ENCODE data around the gene CCDC34.
"Not testable (repeated sequence)": the region's sequence is repeated elsewhere in the genome, so short reads cannot be mapped to it uniquely, and the experiment has no call there.

The CCDC34 gene

GRCh38 chr11:27361649-27362431, 1.2 kb downstream of the CCDC34 start:
- DNase-seq: no peak

DNA sequence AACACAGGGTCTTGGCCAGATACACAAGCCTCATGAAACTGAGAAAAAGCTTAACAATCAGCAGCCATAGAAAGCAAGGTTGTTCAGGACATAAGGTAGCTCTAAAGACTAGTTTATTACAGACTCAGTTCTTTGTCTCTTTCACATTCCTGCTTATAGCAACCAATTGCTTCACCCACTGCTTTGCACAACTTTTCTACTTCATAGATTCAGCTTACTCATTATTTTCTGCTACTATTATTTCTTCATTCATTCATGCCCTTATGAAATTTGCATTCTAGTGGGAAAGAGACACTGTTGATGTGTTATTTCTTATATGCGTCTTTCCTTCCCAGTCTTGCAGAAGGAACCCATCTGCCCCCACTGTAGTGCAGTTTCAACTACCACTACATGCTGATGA, 4.7 kb downstream of the CCDC34 start:
- no peak for DNase-seq

- no peak for DNase-seq
These were observed 5.8 kb downstream of the CCDC34 start for GRCh38 chr11:27357250-27357649.

GRCh38 chr11:27356624-27357222, 6.3 kb downstream of the CCDC34 start:
- DNase-seq: no peak

- no peak for DNase-seq
These were observed 7.4 kb downstream of the CCDC34 start for GRCh38 chr11:27355575-27356104.

GRCh38 chr11:27354359-27354965, 8.6 kb downstream of the CCDC34 start:
- DNase-seq: no peak

DNA sequence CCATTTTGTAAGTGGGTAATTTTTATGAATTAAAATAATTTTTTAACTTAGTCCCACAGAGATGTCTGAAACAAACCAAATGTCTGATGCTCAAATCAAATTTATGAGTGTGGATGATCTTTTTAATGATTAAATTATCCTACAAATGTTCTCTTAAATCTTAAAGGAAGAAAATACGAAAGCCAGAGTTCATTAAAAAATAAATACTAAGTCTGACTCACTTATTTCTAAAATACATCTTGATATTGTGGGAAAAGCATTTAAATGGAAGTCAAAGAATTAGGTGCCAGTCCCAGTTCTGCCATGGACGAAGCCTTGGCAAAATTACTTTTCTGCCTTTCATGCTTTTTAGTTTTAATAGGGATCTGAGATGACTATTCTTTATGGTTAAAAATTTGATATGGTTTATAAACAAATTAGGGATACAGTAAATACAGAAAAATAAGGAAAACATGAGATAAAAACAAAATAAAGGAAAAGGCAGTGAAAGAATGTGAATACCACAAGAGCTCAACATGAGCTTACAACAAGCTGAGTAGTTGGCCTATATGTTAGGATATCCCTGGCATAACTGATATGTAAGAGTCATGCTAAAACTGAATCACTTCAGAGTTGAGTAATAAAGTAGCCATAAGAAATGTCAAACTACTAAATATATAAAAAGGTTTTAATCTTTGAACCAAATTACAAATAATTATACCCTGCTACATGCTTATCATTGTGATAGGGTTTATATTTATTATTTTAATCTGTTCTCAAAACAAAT, 9.2 kb downstream of the CCDC34 start:
- no peak for DNase-seq

DNA sequence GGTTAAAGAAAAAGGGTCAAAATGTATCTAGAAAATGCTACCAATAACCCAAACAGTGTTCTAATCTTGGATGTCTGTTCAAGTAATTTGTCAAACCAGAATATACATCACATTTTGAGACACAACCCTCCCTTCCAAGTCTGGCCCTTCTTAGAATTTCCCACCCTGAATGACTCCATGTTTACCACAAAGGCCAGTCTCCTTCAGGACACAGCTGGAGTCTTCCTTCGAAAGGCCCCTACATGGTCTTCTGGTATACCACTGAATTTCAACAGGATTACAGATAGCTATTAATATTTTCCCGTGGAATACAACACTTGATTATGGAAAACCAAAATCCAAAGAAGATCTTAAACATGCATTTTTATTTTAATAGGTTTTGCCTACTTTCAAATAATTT, 10.2 kb downstream of the CCDC34 start:
- DNase-seq: no peak

GRCh38 chr11:27350511-27350910, 12.5 kb downstream of the CCDC34 start:
- DNase-seq: no peak

DNA sequence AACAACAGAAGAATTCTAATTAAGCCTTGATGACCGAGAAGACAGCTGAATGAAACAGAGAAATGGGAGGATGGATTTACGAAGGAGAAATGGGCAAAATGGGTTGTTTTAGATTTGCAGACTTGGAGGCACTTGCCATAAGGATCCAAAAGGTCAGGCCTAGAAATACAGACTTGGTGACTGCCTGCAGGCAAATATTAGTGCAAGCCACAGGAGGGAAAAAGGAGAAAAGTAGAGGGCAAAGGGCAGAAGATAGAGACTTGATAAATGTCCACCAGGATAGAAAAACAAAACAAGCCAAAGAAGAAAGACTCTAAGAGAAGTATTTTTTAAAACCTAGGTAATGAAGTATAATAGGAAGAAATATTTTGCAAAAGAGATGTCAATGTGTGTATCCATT, 13.1 kb downstream of the CCDC34 start:
- DNase-seq: no peak

DNA sequence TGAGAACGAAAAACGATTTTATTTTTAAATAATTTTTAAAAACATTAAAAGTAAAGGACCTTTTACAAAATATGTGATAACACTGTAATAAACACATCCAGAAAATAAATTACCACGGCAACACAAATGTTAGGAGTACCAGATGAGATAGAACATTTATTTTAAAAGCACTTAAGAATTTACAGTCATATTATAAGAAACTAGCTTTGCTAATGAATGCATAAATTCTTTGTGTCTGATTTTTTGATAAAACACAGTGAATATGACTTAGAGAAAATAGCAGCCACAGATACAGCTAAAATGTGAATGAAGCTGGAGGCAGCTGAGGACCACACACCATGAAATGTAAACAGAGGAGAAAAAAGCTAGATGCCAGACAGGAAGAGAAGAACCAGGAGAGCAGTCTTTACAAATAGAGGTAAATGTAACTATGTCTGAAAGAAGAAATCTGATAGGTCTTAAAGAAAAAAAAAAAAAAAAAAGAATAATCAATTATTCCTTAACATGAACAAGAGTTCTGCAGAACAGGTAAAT, 14.6 kb downstream of the CCDC34 start:
- DNase-seq: no peak

DNA sequence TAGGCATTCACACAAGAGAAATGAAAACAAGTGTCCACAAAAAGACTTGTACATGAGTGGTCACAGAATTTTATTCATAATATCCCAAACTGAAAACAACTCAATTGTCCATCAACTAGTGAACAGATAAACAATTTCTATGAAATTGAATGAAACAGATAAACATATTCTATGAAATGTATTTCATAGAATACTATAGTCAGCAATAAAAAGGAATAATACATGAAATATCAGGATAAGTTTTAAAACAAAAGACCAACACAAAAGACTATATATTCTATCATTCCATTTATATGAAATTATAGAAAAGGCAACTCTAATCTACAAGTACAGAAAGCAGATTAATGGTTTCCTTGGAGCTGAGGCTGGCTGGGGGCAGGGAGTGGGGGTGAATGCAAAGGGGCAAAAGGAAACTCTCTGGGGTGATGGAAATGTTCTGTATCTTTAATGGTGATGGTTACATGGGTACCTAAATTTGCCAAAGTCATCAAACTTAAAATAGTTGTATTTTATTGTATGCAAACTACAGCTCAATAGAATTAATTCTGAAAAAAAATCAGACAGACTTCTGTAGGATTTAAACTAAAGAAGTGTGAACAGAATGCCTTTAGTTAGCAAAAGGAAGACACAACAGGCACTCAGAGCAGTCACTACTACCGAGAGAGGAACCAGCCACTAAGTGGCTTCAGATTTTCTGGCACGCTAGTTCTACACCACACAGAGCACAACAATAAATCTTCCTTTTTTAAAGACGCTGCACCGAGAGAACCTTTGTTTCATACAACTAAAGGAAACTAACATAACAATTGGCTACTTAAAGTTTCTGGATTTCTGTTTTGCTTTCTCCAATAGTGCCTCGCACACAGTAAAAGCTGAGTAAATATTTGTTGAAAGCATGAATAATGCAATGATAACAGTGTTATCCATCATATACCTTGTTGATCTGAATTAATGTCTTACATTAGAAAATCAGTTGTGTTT, 15.4 kb downstream of the CCDC34 start:
- DNase-seq: no peak

DNA sequence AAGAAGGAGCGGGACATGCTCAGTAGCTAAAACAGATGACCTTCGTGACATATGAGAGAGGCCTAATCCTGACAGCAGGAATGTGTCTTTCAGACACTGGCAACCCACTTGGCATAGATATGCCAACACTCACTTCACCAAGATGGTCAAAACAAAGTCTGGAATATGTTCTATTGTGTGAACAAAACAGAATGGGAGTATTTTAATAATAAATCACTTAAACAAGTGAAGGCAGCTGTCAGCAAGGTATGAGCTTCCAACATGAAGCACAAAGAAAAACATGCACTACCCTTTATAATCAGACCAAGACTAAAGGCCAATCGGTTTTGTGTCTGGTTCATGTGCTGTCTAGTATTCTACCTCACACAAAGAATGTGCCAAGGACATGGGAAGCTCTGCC, 23.1 kb downstream of the CCDC34 start:
- DNase-seq: no peak

- not testable (repeated sequence) for DNase-seq
These were observed 28.3 kb downstream of the CCDC34 start for GRCh38 chr11:27334764-27335163.

GRCh38 chr11:27331981-27332380, 31.0 kb downstream of the CCDC34 start:
- no peak for DNase-seq

DNA sequence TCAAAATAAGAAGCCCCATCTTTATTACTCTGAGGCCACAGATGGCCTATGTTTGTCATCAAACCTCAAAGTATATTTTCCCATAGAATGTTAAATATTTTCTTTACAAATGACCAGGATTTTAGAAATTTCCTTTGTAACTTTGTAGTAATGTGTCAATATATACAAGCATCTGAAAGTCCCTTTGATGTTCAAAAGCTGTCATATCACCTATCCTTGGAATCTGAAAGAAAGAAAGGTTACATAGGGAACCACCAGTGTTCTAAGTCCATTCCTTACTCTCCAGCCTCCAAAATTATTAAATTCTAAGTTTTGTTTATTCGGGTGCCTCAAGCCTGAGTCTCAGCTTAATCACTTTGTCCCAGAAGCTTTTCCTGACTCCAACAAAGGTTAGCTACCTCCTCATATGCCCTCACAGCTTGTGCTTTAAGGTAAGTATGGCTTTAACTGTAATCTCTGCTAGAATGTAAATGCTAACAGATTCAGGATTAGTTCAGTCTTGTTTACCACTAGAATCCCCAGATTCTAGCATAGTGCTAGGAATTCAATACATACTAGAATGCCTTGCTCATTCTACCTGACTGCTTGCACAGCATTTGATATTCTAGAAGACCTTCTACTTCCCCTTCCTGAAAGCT, 32.3 kb downstream of the CCDC34 start:
- DNase-seq: no peak

- no peak for DNase-seq
These were observed 33.0 kb downstream of the CCDC34 start for GRCh38 chr11:27329867-27330632.

DNA sequence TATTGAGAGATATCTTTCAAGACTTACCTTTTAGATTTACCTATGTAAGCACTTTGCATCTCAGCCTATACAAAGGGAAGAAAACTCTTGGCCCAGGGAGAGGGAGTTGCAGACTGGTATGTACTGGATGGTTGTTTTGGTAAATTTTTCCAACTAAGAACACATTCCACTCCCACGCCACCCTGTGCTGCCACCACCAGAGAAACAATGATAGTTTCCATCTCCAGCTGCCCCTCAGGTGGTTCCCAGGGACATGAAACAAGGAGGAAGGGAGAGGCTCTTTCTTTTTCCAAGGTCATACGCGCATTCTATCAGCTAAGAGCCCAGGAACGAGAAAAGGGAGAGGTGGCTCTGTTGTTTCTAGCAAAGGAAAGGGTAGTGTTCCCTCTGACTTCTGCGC, 34.4 kb downstream of the CCDC34 start:
- no peak for DNase-seq

DNA sequence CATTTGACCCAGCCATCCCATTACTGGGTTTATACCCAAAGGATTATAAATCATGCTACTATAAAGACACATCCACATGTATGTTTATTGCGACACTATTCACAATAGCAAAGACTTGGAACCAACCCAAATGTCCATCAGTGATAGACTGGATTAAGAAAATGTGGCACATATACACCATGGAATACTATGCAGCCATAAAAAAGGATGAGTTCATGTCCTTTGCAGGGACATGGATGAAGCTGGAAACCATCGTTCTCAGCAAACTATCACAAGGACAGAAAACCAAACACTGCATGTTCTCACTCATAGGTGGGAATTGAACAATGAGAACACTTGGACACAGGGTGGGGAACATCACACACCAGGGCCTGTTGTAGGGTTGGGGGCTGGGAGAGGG, 36.0 kb downstream of the CCDC34 start:
- not testable (repeated sequence) for DNase-seq

DNA sequence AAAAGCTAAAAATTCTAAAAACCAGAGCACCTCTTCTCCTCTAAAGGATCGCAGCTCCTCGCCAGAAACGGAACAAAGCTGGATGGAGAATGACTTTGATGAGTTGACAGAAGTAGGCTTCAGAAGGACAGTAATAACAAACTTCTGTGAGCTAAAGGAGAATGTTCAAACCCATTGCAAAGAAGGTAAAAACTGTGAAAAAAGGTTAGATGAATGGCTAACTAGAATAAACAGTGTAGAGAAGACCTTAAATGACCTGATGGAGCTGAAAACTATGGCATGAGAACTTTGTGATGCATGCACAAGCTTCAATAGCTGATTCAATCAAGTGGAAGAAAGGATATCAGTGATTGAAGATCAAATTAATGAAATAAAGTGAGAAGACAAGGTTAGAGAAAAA, 40.8 kb downstream of the CCDC34 start:
- not testable (repeated sequence) for DNase-seq
